Gastrocnemius medialis (tissue), 4 donors: ENCODE measurements around the gene STX11. TPM values are rescaled to one million over a fixed set of nuclear protein-coding genes. Genes with fewer than 3 reads are reported as not detected.
A peak's percentile ranks its signal among the peaks of the same experiment; 100 is the strongest.

Source experiments
- ATAC-seq, 2 donors: fragments of 150-250 bp; one replicate each; pipeline ENCODE4 v1.9.1; 2016
- DNase-seq, 2 donors: peaks; one replicate each; pipeline ENCODE4 v3.0.0-alpha.2; 2019
- H3K27ac ChIP-seq, 4 donors: fragments of 200-600 bp; sonication (generic); 1 replicate in 1 of 4; 2 replicates in 3 of 4; pipeline ENCODE4 v1.5.1; 2016 to 2018; ENCODE audit warnings: mild to moderate bottlenecking in 2 of 4, moderate library complexity in 1 of 4
- H3K27me3 ChIP-seq, 3 donors: fragments of 200-600 bp; sonication (generic) in 2 of 3; 1 replicate in 1 of 3; 2 replicates in 2 of 3; pipeline versions ENCODE4 v1.5.1 to v1.6.0; 2016 to 2019; ENCODE audit warnings: mild to moderate bottlenecking in 1 of 3, moderate library complexity in 1 of 3
- H3K36me3 ChIP-seq, 2 donors: fragments of 200-600 bp; sonication (generic) in 1 of 2; one replicate each; pipeline ENCODE4 v1.5.1; 2017 to 2018
- H3K4me1 ChIP-seq, 2 donors: fragments of 200-600 bp; sonication (generic) in 1 of 2; one replicate each; pipeline ENCODE4 v1.5.1; 2016 to 2017; ENCODE audit warnings: mild to moderate bottlenecking in 2 of 2
- H3K4me3 ChIP-seq, 4 donors: fragments of 200-600 bp; sonication (generic) in 3 of 4; 1 replicate in 1 of 4; 2 replicates in 3 of 4; pipeline ENCODE4 v1.5.1; 2016 to 2019; ENCODE audit warnings: mild to moderate bottlenecking in 2 of 4
- H3K9me3 ChIP-seq, 3 donors: fragments of 200-600 bp; sonication (generic) in 2 of 3; 1 replicate in 1 of 3; 2 replicates in 2 of 3; pipeline ENCODE4 v1.5.1; 2016 to 2019
- CTCF ChIP-seq, 5 experiments: fragments of 450-650 bp in 3 of 5; fragments of 200-600 bp in 2 of 5; sonication (generic) in 2 of 5; IDR thresholded peaks in 4 of 5; conservative IDR thresholded peaks in 1 of 5; 1 replicate in 4 of 5; 2 replicates in 1 of 5; pipeline ENCODE4 v1.5.1; 2016 to 2019; ENCODE audit warnings: antibody characterized with exemption in 5 of 5, mild to moderate bottlenecking in 3 of 5, moderate library complexity in 3 of 5
- POLR2A ChIP-seq, 2 donors: fragments of 450-650 bp; IDR thresholded peaks; one replicate each; pipeline ENCODE4 v1.6.1; 2017; ENCODE audit warnings: antibody characterized with exemption in 2 of 2, mild to moderate bottlenecking in 2 of 2, moderate library complexity in 2 of 2
- in situ Hi-C, 4 donors: fragments of 200-750 bp; cut with MboI; loops; one replicate each; pipeline versions ENCODE4 v1.15.0 to v1.8.0; 2017; ENCODE audit warnings: low sequenced_read_pairs in 4 of 4
- intact Hi-C: fragments of 100-400 bp; cut with DNase I; formaldehyde crosslinking; loops from one replicate; pipeline ENCODE4 v1.15.1; 2023; ENCODE audit warnings: low total_unique reads
- total RNA-seq, 4 donors: library from RNA; depleted of rRNA; stranded (reverse); fragments of >200 nt; gene quantifications; one replicate each; pipeline versions ENCODE4 v1.1.0 to v1.2.3, GENCODE V29; 2016

STX11 gene
- total RNA-seq, 4 donors from 2014 or later = 2.0 to 5.2 (median 4.3) TPM

GRCh38 chr6:144143878-144144277, 6.4 kb upstream of the STX11 start:
- DNase-seq (no peak), ATAC-seq (no peak)
- in situ Hi-C loops = no loop called here
- Histone ChIP-seq H3K27ac (no peak overlapping the region), H3K36me3 (no peaks in the 10 kb centered on the region), H3K9me3 (no peaks in the 10 kb centered on the region), H3K4me3 (no peak overlapping the region), H3K27me3 (no peaks in the 10 kb centered on the region), H3K4me1 (no peaks in the 10 kb centered on the region)
- TF ChIP-seq CTCF (IDR thresholded peaks at IDR 0.05 in 4 of 5, conservative IDR thresholded peaks at IDR 0.05 in 1 of 5) (no peak), POLR2A (IDR thresholded peaks at IDR 0.05) (no peak)
- intact Hi-C loops = no loop called here

GRCh38 chr6:144144996-144145395, 5.3 kb upstream of the STX11 start:
- no peak for DNase-seq
- Histone ChIP-seq H3K36me3 (no peaks in the 10 kb centered on the region), H3K4me3 (no peak overlapping the region), H3K4me1 (no peaks in the 10 kb centered on the region), H3K9me3 (no peaks in the 10 kb centered on the region), H3K27ac (no peak overlapping the region), H3K27me3 (peaks cover 0 to 8% (median 8%) of the 10 kb centered on the region in 3 donors)
- intact Hi-C loops = loop anchor here (5.0 kb wide), 1 partner anchor 38 kb away; no protein-coding TSS in a partner anchor
- in situ Hi-C loops = no loop called here
- TF ChIP-seq CTCF (IDR thresholded peaks at IDR 0.05 in 4 of 5, conservative IDR thresholded peaks at IDR 0.05 in 1 of 5) = no peak
- no peak for TF ChIP-seq POLR2A (IDR thresholded peaks at IDR 0.05)
- no peak for ATAC-seq

GRCh38 chr6:144145541-144145940, 4.8 kb upstream of the STX11 start:
- no peaks in the 10 kb centered on the region for H3K9me3 ChIP-seq
- no peaks in the 10 kb centered on the region for H3K36me3 ChIP-seq
- TF ChIP-seq CTCF (IDR thresholded peaks at IDR 0.05 in 4 of 5, conservative IDR thresholded peaks at IDR 0.05 in 1 of 5) (no peak), POLR2A (IDR thresholded peaks at IDR 0.05) (no peak)
- H3K4me1 ChIP-seq = no peaks in the 10 kb centered on the region
- H3K27me3 ChIP-seq = peaks cover 0 to 11% (median 8%) of the 10 kb centered on the region in 3 donors
- intact Hi-C loops = loop anchor here (5.0 kb wide), 1 partner anchor 38 kb away; no protein-coding TSS in a partner anchor
- in situ Hi-C loops = no loop called here
- no peak overlapping the region for H3K4me3 ChIP-seq
- H3K27ac ChIP-seq = no peak overlapping the region
- ATAC-seq = no peak
- DNase-seq = no peak

- no peak overlapping the region for H3K4me3 ChIP-seq
- intact Hi-C loops (loop anchor here (5.0 kb wide), 1 partner anchor 42 kb away; no protein-coding TSS in a partner anchor), in situ Hi-C loops (no loop called here)
- TF ChIP-seq CTCF (IDR thresholded peaks at IDR 0.05 in 4 of 5, conservative IDR thresholded peaks at IDR 0.05 in 1 of 5) (no peak), POLR2A (IDR thresholded peaks at IDR 0.05) (no peak)
- DNase-seq (no peak), ATAC-seq (no peak)
- no peaks in the 10 kb centered on the region for H3K36me3 ChIP-seq
- H3K27me3 ChIP-seq = peaks cover 8 to 21% (median 8%) of the 10 kb centered on the region in 3 donors
- peaks cover 2 to 4% of the 10 kb centered on the region in 2 donors for H3K4me1 ChIP-seq
- H3K27ac ChIP-seq = no peak overlapping the region
- H3K9me3 ChIP-seq = no peaks in the 10 kb centered on the region
Measured at GRCh38 chr6:144148886-144149285, 1.4 kb upstream of the STX11 start.

- intact Hi-C loops = loop anchor here (5.0 kb wide), 1 partner anchor 42 kb away; no protein-coding TSS in a partner anchor
- Histone ChIP-seq H3K4me1 (peaks cover 2 to 4% of the 10 kb centered on the region in 2 donors), H3K27ac (peak overlapping the region in 3 of 4 donors; percentile 61 to 72 (median 67)), H3K4me3 (peak overlapping the region; percentile 62 to 81 (median 70)), H3K36me3 (no peaks in the 10 kb centered on the region), H3K27me3 (peaks cover 8 to 21% (median 8%) of the 10 kb centered on the region in 3 donors), H3K9me3 (no peaks in the 10 kb centered on the region)
- TF ChIP-seq CTCF (IDR thresholded peaks at IDR 0.05 in 4 of 5, conservative IDR thresholded peaks at IDR 0.05 in 1 of 5) = no peak
- TF ChIP-seq POLR2A (IDR thresholded peaks at IDR 0.05) = no peak
- ATAC-seq (no peak), DNase-seq (no peak)
- in situ Hi-C loops = no loop called here
Measured at GRCh38 chr6:144149558-144149893, 791 bp upstream of the STX11 start.
